Keratinocyte (primary cell): ENCODE data around the gene DGKI. TPM values are rescaled to one million over a fixed set of nuclear protein-coding genes. Genes with fewer than 3 reads are reported as not detected.

Experiments used
- DNase-seq: peaks from one replicate; pipeline ENCODE4 v3.0.0-alpha.2; 2011; ENCODE audit warnings: low read depth, missing footprints, low spot score
- FAIRE-seq: peaks from 2 replicates; lab custom pipeline; 2011; peaks lifted over from hg19 to GRCh38; lab: Jason Lieb, UNC
- H2AFZ ChIP-seq: 2 replicates; pipeline ENCODE4 v1.6.0; 2012; ENCODE audit warnings: low read length, control low read depth, inconsistent platforms; ENCODE audit not compliant: control insufficient read depth
- H3K27ac ChIP-seq: 2 replicates; pipeline ENCODE4 v1.5.1; 2011; ENCODE audit warnings: low read length; ENCODE audit not compliant: control insufficient read depth, insufficient read depth
- H3K27me3 ChIP-seq: 3 replicates; pipeline ENCODE4 v1.6.0; 2011; ENCODE audit warnings: low read length; ENCODE audit not compliant: control insufficient read depth, insufficient read depth; ENCODE audit errors: extremely low read depth
- H3K36me3 ChIP-seq, 2 experiments: 2 replicates in 1 of 2; 3 replicates in 1 of 2; pipeline ENCODE4 v1.5.1; 2011; ENCODE audit warnings: low read length in 2 of 2, mild to moderate bottlenecking in 1 of 2; ENCODE audit not compliant: control insufficient read depth in 2 of 2, insufficient read depth in 2 of 2; ENCODE audit errors: extremely low read depth in 1 of 2
- H3K4me1 ChIP-seq: 3 replicates; pipeline ENCODE4 v1.5.1; 2011; ENCODE audit warnings: low read length; ENCODE audit not compliant: control insufficient read depth, insufficient read depth; ENCODE audit errors: extremely low read depth
- H3K4me2 ChIP-seq: 3 replicates; pipeline ENCODE4 v1.6.0; 2011; ENCODE audit warnings: low read depth, low read length; ENCODE audit not compliant: control insufficient read depth, insufficient read depth; ENCODE audit errors: extremely low read depth
- H3K4me3 ChIP-seq, 3 experiments: fragments of 200-600 bp in 1 of 3; sonication (generic) in 1 of 3; 2 replicates in 2 of 3; 3 replicates in 1 of 3; pipeline ENCODE4 v1.5.1; 2011 to 2016; ENCODE audit warnings: low read length in 3 of 3, mild to moderate bottlenecking in 3 of 3, control low read depth in 2 of 3, inconsistent platforms in 1 of 3, low read depth in 1 of 3, mixed read lengths in 1 of 3, mixed run types in 1 of 3, moderate library complexity in 1 of 3; ENCODE audit not compliant: control insufficient read depth in 2 of 3, insufficient read depth in 2 of 3; ENCODE audit errors: extremely low read depth in 1 of 3
- H3K79me2 ChIP-seq: 2 replicates; pipeline ENCODE4 v1.6.0; 2012; ENCODE audit warnings: low read length; ENCODE audit not compliant: control insufficient read depth, insufficient read depth
- H3K9ac ChIP-seq: 3 replicates; pipeline ENCODE4 v1.6.0; 2011; ENCODE audit warnings: low read length; ENCODE audit not compliant: control insufficient read depth, insufficient read depth; ENCODE audit errors: extremely low read depth
- H3K9me1 ChIP-seq: 3 replicates; pipeline ENCODE4 v1.6.0; 2011; ENCODE audit warnings: low read length; ENCODE audit not compliant: control insufficient read depth, insufficient read depth; ENCODE audit errors: extremely low read depth
- H3K9me3 ChIP-seq: 2 replicates; pipeline ENCODE4 v1.5.1; 2012; ENCODE audit warnings: low read depth, low read length; ENCODE audit not compliant: control insufficient read depth
- H4K20me1 ChIP-seq: 3 replicates; pipeline ENCODE4 v1.6.0; 2011; ENCODE audit warnings: low read length; ENCODE audit not compliant: control insufficient read depth, insufficient read depth; ENCODE audit errors: extremely low read depth
- CTCF ChIP-seq, 3 experiments: IDR thresholded peaks in 1 of 3; conservative IDR thresholded peaks in 1 of 3; optimal IDR thresholded peaks in 1 of 3; 2 replicates in 2 of 3; 3 replicates in 1 of 3; pipeline versions ENCODE3 to v1.5.1; 2011; ENCODE audit warnings: low read length in 3 of 3, mild to moderate bottlenecking in 3 of 3, moderate library complexity in 2 of 3, control low read depth in 1 of 3, inconsistent platforms in 1 of 3; ENCODE audit not compliant: insufficient read depth in 2 of 3; ENCODE audit errors: extremely low read depth in 1 of 3
- EZH2 ChIP-seq: IDR thresholded peaks from one replicate; pipeline ENCODE4 v1.6.1; 2012; ENCODE audit warnings: inconsistent platforms, mild to moderate bottlenecking, low read length, moderate library complexity
- dilution Hi-C: fragments of 300-500 bp; cut with MboI; formaldehyde crosslinking; loops from one replicate; pipeline ENCODE4 v1.7.0; 2020; ENCODE audit warnings: low sequenced_read_pairs; ENCODE audit not compliant: extremely low pct_ligation_motif_present
- polyA plus RNA-seq, 5 experiments: library from polyadenylated mRNA; depleted of rRNA in 3 of 5; stranded (reverse) in 3 of 5; stranded (forward) in 1 of 5; unstranded in 1 of 5; fragments of >200 nt; gene quantifications; 1 replicate in 1 of 5; 2 replicates in 3 of 5; 3 replicates in 1 of 5; pipeline versions ENCODE4 v1.2.1 to v1.2.3, GENCODE V29; 2011 to 2012; ENCODE audit warnings: missing spikeins in 2 of 5, low read depth in 1 of 5, low replicate concordance in 1 of 5

The DGKI gene
- polyA plus RNA-seq, 1 donor (not counting 4 experiments of a cell fraction or from before 2014, with no cell fraction given) = 0.14 TPM

GRCh38 chr7:137685433-137686164 lies 161.2 kb downstream of the DGKI start:
- Histone ChIP-seq H3K4me2 (no peak overlapping the region), H2AFZ (no peak overlapping the region), H3K27me3 (no peaks in the 10 kb centered on the region), H3K27ac (no peak overlapping the region), H3K9me1 (no peaks in the 10 kb centered on the region), H3K9ac (no peak overlapping the region), H3K36me3 (no peaks in the 10 kb centered on the region), H4K20me1 (no peaks in the 10 kb centered on the region), H3K9me3 (no peaks in the 10 kb centered on the region), H3K4me1 (no peaks in the 10 kb centered on the region), H3K79me2 (no peaks in the 10 kb centered on the region), H3K4me3 (no peak overlapping the region)
- DNase-seq (no peak), FAIRE-seq (no peak)
- TF ChIP-seq EZH2 = no peak
- no peak for TF ChIP-seq CTCF (optimal IDR thresholded peaks at IDR 0.05 in 1 of 3, IDR thresholded peaks at IDR 0.05 in 1 of 3, conservative IDR thresholded peaks at IDR 0.05 in 1 of 3; ENCODE audit: extremely low read depth in 1 of 3, insufficient read depth in 2 of 3, low read length in 3 of 3)
- dilution Hi-C loops = no loop called here

- Histone ChIP-seq H3K4me2 (no peak overlapping the region), H3K4me1 (no peaks in the 10 kb centered on the region), H3K27ac (no peak overlapping the region), H2AFZ (no peak overlapping the region), H3K9me3 (no peaks in the 10 kb centered on the region), H3K27me3 (no peaks in the 10 kb centered on the region), H3K9me1 (no peaks in the 10 kb centered on the region), H3K9ac (no peak overlapping the region), H3K36me3 (no peaks in the 10 kb centered on the region), H3K79me2 (no peaks in the 10 kb centered on the region), H3K4me3 (no peak overlapping the region), H4K20me1 (no peaks in the 10 kb centered on the region)
- TF ChIP-seq EZH2 (no peak), CTCF (optimal IDR thresholded peaks at IDR 0.05 in 1 of 3, IDR thresholded peaks at IDR 0.05 in 1 of 3, conservative IDR thresholded peaks at IDR 0.05 in 1 of 3; ENCODE audit: extremely low read depth in 1 of 3, insufficient read depth in 2 of 3, low read length in 3 of 3) (no peak)
- dilution Hi-C loops = no loop called here
- DNase-seq (no peak), FAIRE-seq (no peak)
Measured at GRCh38 chr7:137684776-137685175, 162.0 kb downstream of the DGKI start.
